ENCODE data around the gene RAI1.

- TF ChIP-seq, protein P1, sequence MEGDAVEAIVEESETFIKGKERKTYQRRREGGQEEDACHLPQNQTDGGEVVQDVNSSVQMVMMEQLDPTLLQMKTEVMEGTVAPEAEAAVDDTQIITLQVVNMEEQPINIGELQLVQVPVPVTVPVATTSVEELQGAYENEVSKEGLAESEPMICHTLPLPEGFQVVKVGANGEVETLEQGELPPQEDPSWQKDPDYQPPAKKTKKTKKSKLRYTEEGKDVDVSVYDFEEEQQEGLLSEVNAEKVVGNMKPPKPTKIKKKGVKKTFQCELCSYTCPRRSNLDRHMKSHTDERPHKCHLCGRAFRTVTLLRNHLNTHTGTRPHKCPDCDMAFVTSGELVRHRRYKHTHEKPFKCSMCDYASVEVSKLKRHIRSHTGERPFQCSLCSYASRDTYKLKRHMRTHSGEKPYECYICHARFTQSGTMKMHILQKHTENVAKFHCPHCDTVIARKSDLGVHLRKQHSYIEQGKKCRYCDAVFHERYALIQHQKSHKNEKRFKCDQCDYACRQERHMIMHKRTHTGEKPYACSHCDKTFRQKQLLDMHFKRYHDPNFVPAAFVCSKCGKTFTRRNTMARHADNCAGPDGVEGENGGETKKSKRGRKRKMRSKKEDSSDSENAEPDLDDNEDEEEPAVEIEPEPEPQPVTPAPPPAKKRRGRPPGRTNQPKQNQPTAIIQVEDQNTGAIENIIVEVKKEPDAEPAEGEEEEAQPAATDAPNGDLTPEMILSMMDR (IDR thresholded peaks at IDR 0.05 in 8 of 11, conservative IDR thresholded peaks at IDR 0.05 in 3 of 11): no peak
- no peak for TF ChIP-seq POLR2AphosphoS5 (IDR thresholded peaks at IDR 0.05)
Measured at GRCh38 chr17:17840751-17841591, 159.7 kb downstream of the RAI1 start.

Measured in spleen (tissue), 7 donors.